Lung (tissue), 12 donors: ENCODE measurements around the gene PLBD2. TPM values are rescaled to one million over a fixed set of nuclear protein-coding genes. Genes with fewer than 3 reads are reported as not detected.
"Not testable (repeated sequence)": the region's sequence is repeated elsewhere in the genome, so short reads cannot be mapped to it uniquely, and the experiment has no call there.

Experiments used
- ATAC-seq: fragments of 200-7000 bp; cut with Tn5 transposase; one replicate; pipeline ENCODE4 v1.9.1; 2020; ENCODE audit warnings: moderate number of reproducible peaks; ENCODE audit not compliant: insufficient read depth, low FRiP score
- DNase-seq, 3 donors: peaks; one replicate each; pipeline ENCODE4 v3.0.0-alpha.2; 2013 to 2017
- H3K27ac ChIP-seq, 2 donors: one replicate each; pipeline ENCODE4 v1.5.1; 2013; ENCODE audit warnings: mild to moderate bottlenecking in 2 of 2, moderate library complexity in 2 of 2, control low read depth in 1 of 2, inconsistent platforms in 1 of 2, low read depth in 1 of 2, low read length in 1 of 2
- H3K27me3 ChIP-seq, 3 donors: one replicate each; pipeline ENCODE4 v1.5.1; 2013; ENCODE audit warnings: low read length in 2 of 3; ENCODE audit not compliant: control insufficient read depth in 3 of 3, insufficient read depth in 3 of 3
- H3K36me3 ChIP-seq, 4 donors: one replicate each; pipeline ENCODE4 v1.5.1; 2013; ENCODE audit warnings: low read length in 4 of 4, mild to moderate bottlenecking in 1 of 4, moderate library complexity in 1 of 4; ENCODE audit not compliant: control insufficient read depth in 4 of 4, insufficient read depth in 4 of 4
- H3K4me1 ChIP-seq, 5 donors: one replicate each; pipeline ENCODE4 v1.5.1; 2013; ENCODE audit warnings: low read length in 5 of 5, mild to moderate bottlenecking in 2 of 5, moderate library complexity in 1 of 5; ENCODE audit not compliant: control insufficient read depth in 5 of 5, insufficient read depth in 5 of 5
- H3K4me3 ChIP-seq: one replicate; pipeline ENCODE4 v1.5.1; 2013; ENCODE audit warnings: mild to moderate bottlenecking, control low read depth, moderate library complexity
- H3K9ac ChIP-seq, 2 donors: one replicate each; pipeline ENCODE4 v1.5.1; 2013; ENCODE audit warnings: low read length in 2 of 2, control low read depth in 1 of 2; ENCODE audit not compliant: insufficient read depth in 1 of 2
- H3K9me3 ChIP-seq, 4 donors: one replicate each; pipeline ENCODE4 v1.5.1; 2013; ENCODE audit warnings: low read length in 3 of 4, mild to moderate bottlenecking in 1 of 4, moderate library complexity in 1 of 4; ENCODE audit not compliant: control insufficient read depth in 4 of 4, insufficient read depth in 3 of 4
- WGBS, 2 donors: extraction: QIAGEN DNeasy Blood & Tissue Kit; methylation state at CpG; one replicate each; pipeline ENCODE4 v1.1.7; 2013; 5-methylcytosine and 5-hydroxymethylcytosine counted together
- polyA plus RNA-seq, 2 donors: library from polyadenylated mRNA; stranded (reverse); fragments of 200-250 nt; gene quantifications; one replicate each; pipeline ENCODE4 v1.2.1, GENCODE V29; 2013
- total RNA-seq, 2 donors: library from RNA; depleted of rRNA in 1 of 2; stranded (reverse); fragments of >200 nt in 1 of 2; gene quantifications; one replicate each; pipeline ENCODE4 v1.2.1, GENCODE V29; 2014 to 2021
- TF ChIP-seq, protein P1 (sequence below): IDR thresholded peaks from 2 replicates; pipeline ENCODE4 v1.5.1; 2012; ENCODE audit warnings: mild to moderate bottlenecking; ENCODE audit errors: control extremely low read depth, extremely low read depth
- donor health status: control.
- donor health status: control.
- donor health status: Bipolar disorder and iron deficiency.
- donor health status: healthy.
- donor health status: DM: yes; HTN: yes; CAD: no.

PLBD2 gene
- total and polyA plus RNA-seq, 4 donors = 16.4 to 48.9 (median 21.6) TPM

DNA sequence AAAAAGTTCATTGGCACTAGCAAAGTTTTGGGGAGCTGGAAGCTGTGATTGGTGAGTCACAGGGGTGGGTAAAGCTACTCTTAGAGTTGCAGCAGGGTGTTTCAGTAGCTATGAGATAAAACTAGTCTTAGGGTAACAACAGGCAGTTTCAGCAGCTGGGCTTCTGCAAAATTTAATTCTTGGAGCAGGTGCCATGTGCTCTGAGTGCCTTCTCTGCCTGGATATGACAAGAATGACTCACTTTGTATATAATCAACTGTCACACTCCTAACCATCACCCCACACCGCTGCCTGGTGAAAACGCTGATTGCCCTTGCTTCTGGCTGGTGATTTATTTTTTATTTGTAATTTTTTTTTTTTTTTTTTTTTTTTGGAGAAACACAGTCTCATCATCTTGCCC is 10.5 kb upstream of the PLBD2 start:
- Histone ChIP-seq H3K36me3 (no peaks in the 10 kb centered on the region), H3K9me3 (no peaks in the 10 kb centered on the region), H3K27ac (no peak overlapping the region), H3K27me3 (peaks cover 0 to 6% (median 4%) of the 10 kb centered on the region in 3 donors), H3K4me1 (no peaks in the 10 kb centered on the region), H3K9ac (no peak overlapping the region), H3K4me3 (no peak overlapping the region)
- no peak for DNase-seq
- TF ChIP-seq, protein P1, sequence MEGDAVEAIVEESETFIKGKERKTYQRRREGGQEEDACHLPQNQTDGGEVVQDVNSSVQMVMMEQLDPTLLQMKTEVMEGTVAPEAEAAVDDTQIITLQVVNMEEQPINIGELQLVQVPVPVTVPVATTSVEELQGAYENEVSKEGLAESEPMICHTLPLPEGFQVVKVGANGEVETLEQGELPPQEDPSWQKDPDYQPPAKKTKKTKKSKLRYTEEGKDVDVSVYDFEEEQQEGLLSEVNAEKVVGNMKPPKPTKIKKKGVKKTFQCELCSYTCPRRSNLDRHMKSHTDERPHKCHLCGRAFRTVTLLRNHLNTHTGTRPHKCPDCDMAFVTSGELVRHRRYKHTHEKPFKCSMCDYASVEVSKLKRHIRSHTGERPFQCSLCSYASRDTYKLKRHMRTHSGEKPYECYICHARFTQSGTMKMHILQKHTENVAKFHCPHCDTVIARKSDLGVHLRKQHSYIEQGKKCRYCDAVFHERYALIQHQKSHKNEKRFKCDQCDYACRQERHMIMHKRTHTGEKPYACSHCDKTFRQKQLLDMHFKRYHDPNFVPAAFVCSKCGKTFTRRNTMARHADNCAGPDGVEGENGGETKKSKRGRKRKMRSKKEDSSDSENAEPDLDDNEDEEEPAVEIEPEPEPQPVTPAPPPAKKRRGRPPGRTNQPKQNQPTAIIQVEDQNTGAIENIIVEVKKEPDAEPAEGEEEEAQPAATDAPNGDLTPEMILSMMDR = no peak
- 77 to 79% methylated on average over 2 of the region's 2 CpGs for WGBS, 2 donors
- ATAC-seq = no peak

DNA sequence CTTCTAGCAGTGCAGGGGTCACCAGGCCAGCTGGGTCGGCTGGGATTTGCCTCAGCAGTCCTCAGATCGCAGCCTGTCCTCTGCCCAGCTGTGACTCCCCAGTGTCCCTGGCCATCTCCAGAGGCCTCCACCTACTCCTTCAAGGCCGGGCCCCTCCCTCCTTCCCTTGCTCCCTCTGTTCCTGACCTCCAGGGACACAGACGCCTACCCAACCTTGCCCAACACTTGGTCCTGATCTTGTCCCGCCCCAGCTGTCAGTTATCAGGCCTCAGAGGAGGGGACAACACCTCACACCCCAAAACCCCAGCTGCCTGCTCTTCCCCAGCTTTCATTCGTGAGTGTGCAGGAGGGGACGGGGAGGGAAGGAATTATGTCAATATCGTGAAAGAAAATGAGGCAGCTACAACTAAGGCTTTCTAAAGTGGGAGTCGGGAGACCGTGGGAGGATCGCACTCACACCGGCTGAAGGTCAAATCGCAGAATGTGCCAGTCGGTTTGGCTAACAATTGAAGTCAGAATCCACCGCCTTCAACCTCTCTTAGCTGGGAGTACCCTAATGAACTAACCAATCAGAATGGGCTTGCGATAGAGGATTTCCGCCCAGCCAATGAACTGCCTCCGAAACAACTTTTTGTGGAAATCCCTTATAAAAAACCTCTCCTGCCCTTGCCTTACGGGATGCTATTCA is 9.4 kb upstream of the PLBD2 start:
- Histone ChIP-seq H3K9me3 (no peaks in the 10 kb centered on the region), H3K4me1 (no peaks in the 10 kb centered on the region), H3K9ac (no peak overlapping the region), H3K27me3 (peaks cover 0 to 6% (median 4%) of the 10 kb centered on the region in 3 donors), H3K4me3 (no peak overlapping the region), H3K27ac (no peak overlapping the region), H3K36me3 (no peaks in the 10 kb centered on the region)
- TF ChIP-seq, protein P1 = no peak
- DNase-seq (no peak), ATAC-seq (no peak)
- WGBS, 2 donors = 65 to 76% methylated on average over 19 of the region's 19 CpGs

GRCh38 chr12:113351089-113351488 is 7.3 kb upstream of the PLBD2 start:
- Histone ChIP-seq H3K27ac (no peak overlapping the region), H3K4me3 (no peak overlapping the region), H3K4me1 (no peaks in the 10 kb centered on the region), H3K36me3 (no peaks in the 10 kb centered on the region), H3K9ac (no peak overlapping the region), H3K9me3 (no peaks in the 10 kb centered on the region), H3K27me3 (peaks cover 0 to 6% (median 4%) of the 10 kb centered on the region in 3 donors)
- TF ChIP-seq, protein P1 = no peak
- ATAC-seq (no peak), DNase-seq (no peak)

- not testable (repeated sequence) for H3K27me3 ChIP-seq, H3K27ac ChIP-seq, H3K36me3 ChIP-seq, DNase-seq, ATAC-seq, H3K9me3 ChIP-seq, H3K4me1 ChIP-seq, H3K4me3 ChIP-seq, H3K9ac ChIP-seq
- 90 to 96% methylated on average over 7 of the region's 7 CpGs for WGBS, 2 donors
Measured at GRCh38 chr12:113354192-113354591, 4.2 kb upstream of the PLBD2 start.
